Retina (tissue), 1 donor: ENCODE results near the gene KLHL12.

Source experiments
- DNase-seq: peaks from one replicate; pipeline ENCODE4 v3.0.0-alpha.2; 2016

Gene KLHL12

DNA sequence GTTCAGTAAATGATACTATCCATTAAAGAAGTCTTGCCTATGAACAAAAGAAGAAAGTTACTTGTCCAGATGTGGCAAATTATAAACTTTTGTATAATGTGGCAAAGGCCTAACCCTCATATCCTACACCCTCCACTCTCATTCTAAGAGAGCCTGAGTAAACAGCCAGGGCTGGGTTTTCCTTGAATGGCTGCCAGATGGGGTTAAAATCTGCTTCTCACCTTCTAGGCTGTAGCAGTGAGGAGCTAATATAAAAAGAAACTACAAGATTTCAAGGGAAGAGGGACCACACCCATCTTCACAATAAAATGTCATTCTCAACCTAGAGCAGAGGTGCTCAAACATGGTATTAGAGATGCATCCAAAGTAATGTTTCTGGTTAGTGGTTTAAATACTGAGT lies 47.0 kb downstream of the KLHL12 start:
- no peak for DNase-seq

DNA sequence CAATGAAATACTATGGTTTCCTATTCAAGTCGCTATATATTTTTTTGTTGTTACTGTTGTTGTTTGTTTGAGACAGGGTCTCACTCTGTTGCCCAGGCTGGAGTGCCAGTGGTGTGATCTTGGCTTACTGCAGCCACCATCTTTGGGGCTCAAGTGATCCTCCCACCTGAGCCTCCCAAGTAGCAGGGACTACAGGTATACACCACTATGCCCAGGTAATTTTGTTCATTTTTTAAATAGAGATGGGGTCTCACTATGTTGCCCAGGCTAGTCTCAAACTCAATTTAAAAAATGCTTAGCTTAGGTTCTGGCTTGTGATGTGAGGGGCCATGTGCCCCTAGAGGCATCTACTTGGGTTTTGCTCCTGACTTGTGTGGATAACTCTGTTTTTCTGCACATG lies 47.9 kb downstream of the KLHL12 start:
- DNase-seq, result no peak

GRCh38 chr1:202873026-202873425 lies 54.0 kb downstream of the KLHL12 start:
- no peak for DNase-seq

DNA sequence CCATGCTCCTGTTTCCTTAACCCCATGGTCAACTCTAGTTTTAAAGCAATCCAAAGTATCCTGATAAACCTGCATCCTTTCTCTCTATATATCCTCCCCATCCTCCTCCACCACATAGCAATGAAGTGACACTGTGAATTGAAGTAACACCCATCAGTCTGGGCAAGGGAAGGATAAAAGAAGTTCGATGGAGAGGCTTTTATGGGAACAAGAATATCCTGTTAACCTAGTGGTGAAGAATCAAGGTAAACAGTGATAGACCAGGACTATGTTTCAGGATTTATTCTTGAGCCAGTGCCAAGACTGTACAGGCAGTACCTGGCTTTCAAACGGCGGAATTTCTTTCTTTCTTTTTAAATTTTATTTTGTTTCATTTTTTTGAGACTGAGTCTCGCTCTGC lies 55.7 kb downstream of the KLHL12 start:
- no peak for DNase-seq

GRCh38 chr1:202862679-202863560 lies 64.1 kb downstream of the KLHL12 start:
- DNase-seq, result no peak

DNA sequence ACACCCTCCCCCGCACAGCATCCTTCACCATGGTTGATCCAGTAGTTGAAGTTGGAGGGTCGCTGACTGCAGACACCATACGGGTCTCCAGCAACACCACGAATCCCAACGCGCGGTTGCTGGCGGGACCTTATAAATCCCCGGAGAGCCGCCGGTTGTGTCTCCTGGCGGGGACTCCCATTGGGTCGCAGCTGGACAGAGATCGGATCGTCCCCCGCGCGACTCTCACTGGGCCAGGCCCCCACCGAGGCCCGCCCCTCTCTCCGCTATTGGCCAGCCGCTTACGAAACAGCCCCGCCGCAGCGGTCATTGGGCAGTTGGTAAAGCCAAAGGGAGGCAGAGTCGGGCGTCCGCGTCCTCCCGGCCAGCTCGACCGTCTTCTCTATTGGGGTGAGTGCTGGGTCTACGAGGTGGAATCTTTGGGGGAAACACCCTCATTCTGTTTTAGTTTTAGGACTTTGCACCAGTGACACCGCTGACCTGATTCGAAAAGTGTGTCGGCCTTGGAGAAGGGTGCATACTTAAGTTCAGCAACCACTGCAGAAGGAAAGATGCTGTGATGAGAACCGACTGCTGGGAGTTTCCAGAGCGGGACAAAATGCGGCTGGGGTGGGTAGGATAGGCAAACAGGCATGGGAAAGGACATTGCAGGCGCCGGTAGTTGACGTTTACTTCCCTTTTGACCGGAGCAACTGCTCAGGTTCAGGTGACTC lies 65.5 kb downstream of the KLHL12 start:
- peak; percentile 93 for DNase-seq

DNA sequence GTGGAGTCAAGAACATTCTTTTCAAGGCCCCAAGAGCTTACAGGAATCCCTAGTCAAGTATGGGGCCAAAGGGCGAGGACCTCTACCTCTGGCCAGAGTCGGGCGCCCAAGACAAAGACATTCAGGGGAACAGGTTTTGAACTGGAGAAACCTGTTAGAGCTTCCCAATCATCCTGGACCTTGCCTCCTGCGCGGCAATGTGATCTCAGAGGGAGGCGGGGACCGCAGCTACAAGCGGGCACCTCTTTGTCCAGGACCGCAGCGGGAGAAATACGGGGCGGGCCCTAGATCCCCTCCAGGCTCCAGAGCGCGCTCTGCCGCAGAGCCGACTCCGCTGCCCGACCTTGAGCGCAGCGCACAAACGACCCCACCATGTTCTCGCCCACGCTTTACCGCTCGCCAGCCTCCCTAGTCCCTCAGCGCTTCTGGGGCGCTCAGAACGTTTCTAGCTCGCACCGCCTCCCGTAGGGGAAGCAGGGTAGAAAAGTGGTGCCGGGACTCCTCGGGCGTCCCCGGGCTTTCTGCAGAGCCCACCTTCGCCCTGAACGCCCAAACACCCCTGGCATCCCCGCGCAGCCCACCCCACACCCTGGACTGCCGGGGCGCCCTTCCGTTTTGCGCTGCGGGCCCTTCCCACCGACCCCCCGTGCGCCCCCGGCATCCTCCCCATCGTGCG lies 66.2 kb downstream of the KLHL12 start:
- DNase-seq, result peak; percentile 86

DNA sequence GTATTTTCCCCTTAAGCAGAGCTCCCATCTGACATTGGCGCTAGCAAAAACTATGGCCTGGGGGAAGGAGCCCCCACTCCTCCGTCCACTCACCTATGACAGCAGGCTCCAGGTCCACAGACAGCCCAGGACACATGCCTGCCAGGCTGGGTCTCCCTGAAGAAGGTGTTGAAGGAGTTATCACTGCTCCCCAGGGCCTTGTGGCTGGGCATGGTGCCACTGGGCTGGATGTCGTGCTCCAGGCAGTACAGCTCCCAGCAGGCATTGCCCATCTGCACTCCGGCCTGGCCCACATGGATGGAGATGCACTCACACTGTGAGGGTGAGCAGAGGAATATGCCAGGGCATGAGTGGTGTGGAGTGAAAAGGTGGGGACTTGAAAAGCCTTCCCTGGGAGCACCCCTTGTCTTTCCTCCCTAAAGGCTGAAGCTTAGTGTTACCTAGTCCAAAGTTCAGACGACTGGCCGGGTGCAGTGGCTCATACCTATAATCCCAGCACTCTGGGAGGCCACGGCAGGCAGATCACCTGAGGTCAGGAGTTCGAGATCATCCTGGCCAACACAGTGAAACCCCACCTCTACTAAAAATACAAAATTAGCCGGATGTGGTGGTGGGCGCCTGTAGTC lies 68.1 kb downstream of the KLHL12 start:
- no peak for DNase-seq

DNA sequence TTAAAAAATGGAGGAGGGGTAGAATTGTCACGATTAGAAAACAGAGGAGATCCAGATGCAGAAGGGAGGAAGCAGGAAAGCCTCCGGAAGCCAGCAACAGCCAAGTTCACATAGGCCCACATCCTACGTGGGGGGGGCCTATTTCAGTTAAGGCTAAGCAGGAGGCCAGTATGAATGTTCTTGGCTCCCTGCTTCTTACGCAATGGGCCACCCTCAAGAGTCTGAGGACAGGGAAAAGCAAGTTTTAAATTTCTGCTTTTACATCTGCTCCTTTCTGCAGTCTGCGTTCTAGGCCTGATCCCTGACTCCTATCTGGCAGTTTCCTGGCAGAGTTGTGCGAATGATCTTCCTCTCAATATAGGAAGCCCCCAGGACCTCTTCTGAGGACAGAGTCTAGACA lies 68.7 kb downstream of the KLHL12 start:
- no peak for DNase-seq

DNA sequence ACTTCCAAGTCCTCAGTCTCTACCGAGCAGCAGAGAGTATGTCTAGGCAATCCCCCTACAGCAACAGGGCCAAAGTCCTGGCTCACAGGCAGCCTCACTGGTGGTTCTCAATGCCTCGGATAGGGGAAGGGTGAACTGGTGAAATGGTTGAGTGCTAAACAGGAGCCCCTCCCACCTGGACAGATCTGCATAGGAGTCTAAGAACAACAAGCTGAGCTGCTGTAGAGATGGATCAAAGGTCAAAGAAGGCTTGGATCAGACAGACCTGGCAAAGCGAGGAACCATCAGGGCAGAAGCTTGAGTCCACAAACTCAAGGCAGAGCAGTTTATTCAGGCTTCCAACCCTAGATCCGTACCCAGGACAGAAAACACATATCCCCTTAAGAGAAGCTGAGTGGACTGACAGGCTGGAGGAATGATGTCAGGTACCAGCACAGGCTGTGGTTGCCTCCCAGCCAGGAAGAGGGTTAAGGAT lies 69.9 kb downstream of the KLHL12 start:
- no peak for DNase-seq

DNA sequence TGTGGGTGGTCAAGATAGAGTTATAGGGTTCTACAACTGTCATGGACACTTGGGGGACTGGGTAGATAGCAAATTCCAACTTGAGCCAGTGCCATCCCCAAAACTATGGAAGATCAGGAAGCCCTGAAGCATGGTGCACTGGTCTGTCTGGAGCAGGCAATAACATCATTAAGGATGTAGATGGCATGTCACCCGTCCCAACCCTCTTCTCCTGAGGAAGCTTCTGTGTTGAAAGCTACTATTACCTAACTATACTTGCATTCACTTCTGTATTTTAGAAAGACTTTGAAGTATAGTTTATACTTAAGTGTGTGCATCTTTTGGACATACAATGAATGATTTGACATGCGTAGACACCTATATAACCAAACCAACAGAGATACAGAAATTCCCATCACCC lies 71.0 kb downstream of the KLHL12 start:
- DNase-seq, result no peak

DNA sequence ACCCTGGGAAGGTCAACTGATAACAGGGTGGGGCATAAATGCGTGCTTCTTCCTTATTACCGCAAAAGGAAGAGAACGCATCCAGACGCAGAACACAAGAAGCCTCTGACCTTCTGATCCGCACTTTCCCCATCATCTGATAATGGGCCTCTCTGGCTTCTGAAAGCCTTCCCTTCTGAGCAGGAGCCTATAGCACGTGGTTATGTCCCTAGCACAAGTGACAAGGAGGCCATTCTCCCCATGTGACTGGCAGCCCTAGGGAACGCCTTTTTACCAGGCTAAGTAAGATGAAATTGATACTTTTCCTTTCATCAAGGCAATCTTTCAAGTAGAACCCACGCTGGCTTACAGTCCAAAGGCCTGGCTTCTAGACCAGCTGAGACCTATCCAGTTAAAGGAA lies 72.2 kb downstream of the KLHL12 start:
- no peak for DNase-seq

GRCh38 chr1:202852163-202852904 lies 74.7 kb downstream of the KLHL12 start:
- peak; percentile 34 for DNase-seq

DNA sequence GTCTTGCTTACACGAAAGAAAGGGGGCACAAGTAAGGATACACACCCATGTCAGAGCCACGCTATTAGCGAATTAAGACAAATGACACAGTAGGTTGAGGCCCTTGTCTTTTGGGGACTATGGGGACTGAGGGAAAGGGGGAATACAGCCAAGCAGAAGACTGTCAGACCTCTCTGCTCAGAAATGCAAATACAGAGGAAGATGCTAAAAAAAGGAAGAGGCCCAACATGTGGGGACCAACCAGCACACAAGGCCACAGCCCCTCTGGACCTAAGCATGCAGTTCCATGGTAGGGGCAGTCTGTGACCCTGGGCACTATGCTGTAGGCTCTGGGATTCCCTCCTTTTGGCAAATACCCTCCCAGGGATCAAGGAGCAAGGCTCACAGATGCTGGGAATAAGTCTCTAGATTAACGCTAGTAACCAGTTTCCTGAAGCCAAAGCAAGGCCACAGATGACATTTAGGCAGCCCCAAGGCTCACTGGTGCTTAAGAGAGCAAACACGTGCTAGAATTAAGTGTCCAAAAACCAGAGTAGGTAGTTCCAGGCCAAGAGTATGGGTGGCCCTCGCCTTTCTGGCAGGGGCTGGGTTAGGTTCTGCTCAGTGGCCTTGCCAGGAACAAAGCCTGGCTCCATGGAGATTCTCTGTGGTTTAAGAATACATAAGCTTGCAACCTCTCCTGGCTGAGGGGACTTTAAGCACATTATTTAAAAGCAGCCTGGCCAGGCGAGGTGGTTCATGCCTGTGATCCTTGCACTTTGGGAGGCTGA lies 76.3 kb downstream of the KLHL12 start:
- no peak for DNase-seq

- DNase-seq, result no peak
Measured at GRCh38 chr1:202848191-202848542, 78.9 kb downstream of the KLHL12 start.

GRCh38 chr1:202844935-202845334 lies 82.1 kb downstream of the KLHL12 start:
- DNase-seq, result no peak

GRCh38 chr1:202844259-202844658 lies 82.8 kb downstream of the KLHL12 start:
- no peak for DNase-seq

DNA sequence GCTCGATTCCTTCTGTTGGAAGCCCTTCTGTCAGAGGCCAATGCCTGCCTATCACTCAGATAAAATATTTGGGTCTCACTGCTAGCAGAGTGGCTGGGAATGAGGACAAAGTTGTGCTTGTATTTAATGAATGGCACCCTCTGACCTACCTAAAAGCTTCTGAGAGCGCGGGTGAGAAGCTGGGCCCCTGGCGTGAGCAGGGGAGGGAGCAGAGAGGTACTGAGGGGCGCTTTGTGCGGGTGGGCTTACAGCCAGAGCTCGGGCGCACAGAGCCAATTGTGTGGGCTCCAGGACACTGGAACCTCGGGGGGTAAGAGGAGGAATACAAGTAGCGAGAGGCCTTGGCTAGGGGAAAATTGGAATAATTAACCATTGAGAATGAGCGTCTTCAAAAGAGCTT lies 84.0 kb downstream of the KLHL12 start:
- DNase-seq, result peak; percentile 60
